ENCODE results near the gene CASP8AP2. TPM values are rescaled to one million over a fixed set of nuclear protein-coding genes. Genes with fewer than 3 reads are reported as not detected.

The CASP8AP2 gene
- total and polyA plus RNA-seq, 9 of the 15 experiments (the other 6 are each of a cell fraction or from before 2014, with no cell fraction given): 10.6 to 30.0 (median 19.1) TPM

GRCh38 chr6:89874438-89874837, 44.8 kb downstream of the CASP8AP2 start (continued):
- TF ChIP-seq, protein P1, sequence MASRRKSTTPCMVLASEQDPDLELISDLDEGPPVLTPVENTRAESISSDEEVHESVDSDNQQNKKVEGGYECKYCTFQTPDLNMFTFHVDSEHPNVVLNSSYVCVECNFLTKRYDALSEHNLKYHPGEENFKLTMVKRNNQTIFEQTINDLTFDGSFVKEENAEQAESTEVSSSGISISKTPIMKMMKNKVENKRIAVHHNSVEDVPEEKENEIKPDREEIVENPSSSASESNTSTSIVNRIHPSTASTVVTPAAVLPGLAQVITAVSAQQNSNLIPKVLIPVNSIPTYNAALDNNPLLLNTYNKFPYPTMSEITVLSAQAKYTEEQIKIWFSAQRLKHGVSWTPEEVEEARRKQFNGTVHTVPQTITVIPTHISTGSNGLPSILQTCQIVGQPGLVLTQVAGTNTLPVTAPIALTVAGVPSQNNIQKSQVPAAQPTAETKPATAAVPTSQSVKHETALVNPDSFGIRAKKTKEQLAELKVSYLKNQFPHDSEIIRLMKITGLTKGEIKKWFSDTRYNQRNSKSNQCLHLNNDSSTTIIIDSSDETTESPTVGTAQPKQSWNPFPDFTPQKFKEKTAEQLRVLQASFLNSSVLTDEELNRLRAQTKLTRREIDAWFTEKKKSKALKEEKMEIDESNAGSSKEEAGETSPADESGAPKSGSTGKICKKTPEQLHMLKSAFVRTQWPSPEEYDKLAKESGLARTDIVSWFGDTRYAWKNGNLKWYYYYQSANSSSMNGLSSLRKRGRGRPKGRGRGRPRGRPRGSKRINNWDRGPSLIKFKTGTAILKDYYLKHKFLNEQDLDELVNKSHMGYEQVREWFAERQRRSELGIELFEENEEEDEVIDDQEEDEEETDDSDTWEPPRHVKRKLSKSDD (conservative IDR thresholded peaks at IDR 0.05; ENCODE audit: low read length): no peak
- TF ChIP-seq ZNF79 (CRISPR knock-in tag; IDR thresholded peaks at IDR 0.05; ENCODE audit: low read depth) (no peak), NCOA2 (IDR thresholded peaks at IDR 0.05; ENCODE audit: partially characterized antibody in 2 of 2) (no peak), RBM34 (IDR thresholded peaks at IDR 0.05; ENCODE audit: borderline replicate concordance, insufficient read depth, low read length) (no peak), POLR2AphosphoS5 (IDR thresholded peaks at IDR 0.05; ENCODE audit: control insufficient read depth, insufficient read depth, low read depth, low read length) (peak; percentile 72), RCOR1 (IDR thresholded peaks at IDR 0.05; ENCODE audit: borderline replicate concordance in 1 of 2, low read depth in 2 of 2, low read length in 2 of 2) (peak in 1 of 2 experiments; percentile 66; a peak in 1 of 4 replicates), COPS2 (conservative IDR thresholded peaks at IDR 0.05) (no peak), PCBP2 (IDR thresholded peaks at IDR 0.05; ENCODE audit: low read depth, low read length, poor library complexity, severe bottlenecking) (no peak), FOSL1 (tag; conservative IDR thresholded peaks at IDR 0.05) (no peak), HNRNPUL1 (IDR thresholded peaks at IDR 0.05; ENCODE audit: low read length) (no peak), HNRNPK (IDR thresholded peaks at IDR 0.05; ENCODE audit: low read depth, low read length, poor library complexity, severe bottlenecking) (no peak), SMARCC2 (IDR thresholded peaks at IDR 0.05; ENCODE audit: low read depth) (peak; percentile 36; the same call in 1 of the 2 replicates), SMARCA4 (IDR thresholded peaks at IDR 0.05) (peak; percentile 78), SFPQ (IDR thresholded peaks at IDR 0.05; ENCODE audit: low read depth, low read length) (no peak), MYC (IDR thresholded peaks at IDR 0.05; ENCODE audit: low read depth, low read length) (no peak), MYC (CRISPR knock-in tag; IDR thresholded peaks at IDR 0.05; ENCODE audit: borderline replicate concordance, low read depth) (no peak), TRIM24 (IDR thresholded peaks at IDR 0.05) (no peak), BCL6 (CRISPR knock-in tag; IDR thresholded peaks at IDR 0.05) (no peak)
- TF ChIP-seq, protein P2, sequence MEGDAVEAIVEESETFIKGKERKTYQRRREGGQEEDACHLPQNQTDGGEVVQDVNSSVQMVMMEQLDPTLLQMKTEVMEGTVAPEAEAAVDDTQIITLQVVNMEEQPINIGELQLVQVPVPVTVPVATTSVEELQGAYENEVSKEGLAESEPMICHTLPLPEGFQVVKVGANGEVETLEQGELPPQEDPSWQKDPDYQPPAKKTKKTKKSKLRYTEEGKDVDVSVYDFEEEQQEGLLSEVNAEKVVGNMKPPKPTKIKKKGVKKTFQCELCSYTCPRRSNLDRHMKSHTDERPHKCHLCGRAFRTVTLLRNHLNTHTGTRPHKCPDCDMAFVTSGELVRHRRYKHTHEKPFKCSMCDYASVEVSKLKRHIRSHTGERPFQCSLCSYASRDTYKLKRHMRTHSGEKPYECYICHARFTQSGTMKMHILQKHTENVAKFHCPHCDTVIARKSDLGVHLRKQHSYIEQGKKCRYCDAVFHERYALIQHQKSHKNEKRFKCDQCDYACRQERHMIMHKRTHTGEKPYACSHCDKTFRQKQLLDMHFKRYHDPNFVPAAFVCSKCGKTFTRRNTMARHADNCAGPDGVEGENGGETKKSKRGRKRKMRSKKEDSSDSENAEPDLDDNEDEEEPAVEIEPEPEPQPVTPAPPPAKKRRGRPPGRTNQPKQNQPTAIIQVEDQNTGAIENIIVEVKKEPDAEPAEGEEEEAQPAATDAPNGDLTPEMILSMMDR (IDR thresholded peaks at IDR 0.05 in 2 of 3, conservative IDR thresholded peaks at IDR 0.05 in 1 of 3; ENCODE audit: insufficient read depth in 2 of 3, low read depth in 1 of 3, low read length in 3 of 3): no peak
- TF ChIP-seq, protein P3, sequence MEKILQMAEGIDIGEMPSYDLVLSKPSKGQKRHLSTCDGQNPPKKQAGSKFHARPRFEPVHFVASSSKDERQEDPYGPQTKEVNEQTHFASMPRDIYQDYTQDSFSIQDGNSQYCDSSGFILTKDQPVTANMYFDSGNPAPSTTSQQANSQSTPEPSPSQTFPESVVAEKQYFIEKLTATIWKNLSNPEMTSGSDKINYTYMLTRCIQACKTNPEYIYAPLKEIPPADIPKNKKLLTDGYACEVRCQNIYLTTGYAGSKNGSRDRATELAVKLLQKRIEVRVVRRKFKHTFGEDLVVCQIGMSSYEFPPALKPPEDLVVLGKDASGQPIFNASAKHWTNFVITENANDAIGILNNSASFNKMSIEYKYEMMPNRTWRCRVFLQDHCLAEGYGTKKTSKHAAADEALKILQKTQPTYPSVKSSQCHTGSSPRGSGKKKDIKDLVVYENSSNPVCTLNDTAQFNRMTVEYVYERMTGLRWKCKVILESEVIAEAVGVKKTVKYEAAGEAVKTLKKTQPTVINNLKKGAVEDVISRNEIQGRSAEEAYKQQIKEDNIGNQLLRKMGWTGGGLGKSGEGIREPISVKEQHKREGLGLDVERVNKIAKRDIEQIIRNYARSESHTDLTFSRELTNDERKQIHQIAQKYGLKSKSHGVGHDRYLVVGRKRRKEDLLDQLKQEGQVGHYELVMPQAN (IDR thresholded peaks at IDR 0.05; ENCODE audit: borderline replicate concordance): no peak

Data from K562 (cell line).